Measurements from ENCODE around the gene TM9SF1. TPM values are rescaled to one million over a fixed set of nuclear protein-coding genes. Genes with fewer than 3 reads are reported as not detected.

Gene TM9SF1
- total and polyA plus RNA-seq, 7 experiments from 2014 or later, result 16.2 to 40.5 (median 19.4) TPM

DNA sequence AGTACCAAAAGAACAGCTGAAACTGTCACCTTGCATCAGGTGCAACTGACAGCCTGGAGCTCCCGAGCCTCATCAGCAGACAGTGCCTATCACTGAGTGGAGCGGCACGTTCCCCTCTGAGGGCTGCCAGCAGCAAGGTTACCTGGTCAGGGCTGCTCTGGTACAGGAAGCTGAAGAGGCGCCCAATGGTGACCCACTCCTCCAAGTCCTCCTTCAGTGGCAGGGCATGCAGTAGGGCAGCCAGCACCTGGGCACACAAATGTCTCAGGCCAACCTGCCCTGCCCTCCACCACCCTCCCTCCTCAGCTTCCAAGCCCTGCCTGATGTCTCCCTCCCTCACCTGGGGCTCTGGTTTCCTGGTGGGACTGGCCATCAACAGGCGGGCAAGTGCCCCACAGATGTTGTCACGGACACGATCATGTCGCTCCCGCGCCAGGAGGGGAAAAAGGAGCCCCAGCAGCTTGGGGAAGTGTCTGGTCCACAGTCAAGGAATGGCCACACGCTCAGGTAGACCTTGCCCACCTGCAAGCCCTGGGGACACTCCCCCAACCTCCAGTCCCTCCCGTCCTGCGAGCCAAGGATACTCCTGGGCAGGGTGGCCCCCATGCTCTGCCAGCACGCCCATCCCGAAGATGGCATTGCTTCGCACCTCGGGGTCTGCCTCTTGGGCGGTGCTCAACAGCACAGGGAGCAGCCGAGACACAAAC is 13.7 kb downstream of the TM9SF1 start:
- peaks cover 0 to 32% (median 4%) of the 10 kb centered on the region in 5 donors for H3K36me3 Mint-ChIP-seq
- ChIA-PET POLR2A (interaction anchor here (0.9 to 1.4 kb wide), 2 partner anchors 14 to 21 kb away, joined by 3 to 5 read pairs; partner anchors contain the start of genes IRF9 and TM9SF1), CTCF (no interaction called here)
- DNase-seq (no peak), ATAC-seq (no peak)
- no peak overlapping the region for H3K4me3 ChIP-seq (ENCODE audit: low read length)
- H3K9me3 ChIP-seq (ENCODE audit: control insufficient read depth in 2 of 3, low read length in 3 of 3), result no peaks in the 10 kb centered on the region
- no peaks in the 10 kb centered on the region for H3K27me3 ChIP-seq (ENCODE audit: control insufficient read depth in 2 of 2, insufficient read depth in 2 of 2, low read length in 2 of 2)
- no peak overlapping the region for H3K27ac ChIP-seq (ENCODE audit: low read depth, low read length)
- peaks cover 0 to 4% (median 0%) of the 10 kb centered on the region in 11 donors for H3K9me3 Mint-ChIP-seq
- peak overlapping the region in 4 of 9 donors; percentile 5 to 65 (median 8) for H3K27ac Mint-ChIP-seq
- no peak overlapping the region for H3K4me3 Mint-ChIP-seq
- intact Hi-C loops (cut with micrococcal nuclease), result no loop called here
- no peaks in the 10 kb centered on the region for H3K27me3 Mint-ChIP-seq
- peaks cover 0 to 99% (median 23%) of the 10 kb centered on the region in 3 experiments for H3K36me3 ChIP-seq (ENCODE audit: control insufficient read depth in 2 of 3, insufficient read depth in 3 of 3, low read length in 3 of 3)
- H3K4me1 Mint-ChIP-seq, result peaks cover 0 to 11% (median 0%) of the 10 kb centered on the region in 7 donors
- no peaks in the 10 kb centered on the region for H3K4me1 ChIP-seq (ENCODE audit: control insufficient read depth in 2 of 2, insufficient read depth in 2 of 2, low read length in 2 of 2)

DNA sequence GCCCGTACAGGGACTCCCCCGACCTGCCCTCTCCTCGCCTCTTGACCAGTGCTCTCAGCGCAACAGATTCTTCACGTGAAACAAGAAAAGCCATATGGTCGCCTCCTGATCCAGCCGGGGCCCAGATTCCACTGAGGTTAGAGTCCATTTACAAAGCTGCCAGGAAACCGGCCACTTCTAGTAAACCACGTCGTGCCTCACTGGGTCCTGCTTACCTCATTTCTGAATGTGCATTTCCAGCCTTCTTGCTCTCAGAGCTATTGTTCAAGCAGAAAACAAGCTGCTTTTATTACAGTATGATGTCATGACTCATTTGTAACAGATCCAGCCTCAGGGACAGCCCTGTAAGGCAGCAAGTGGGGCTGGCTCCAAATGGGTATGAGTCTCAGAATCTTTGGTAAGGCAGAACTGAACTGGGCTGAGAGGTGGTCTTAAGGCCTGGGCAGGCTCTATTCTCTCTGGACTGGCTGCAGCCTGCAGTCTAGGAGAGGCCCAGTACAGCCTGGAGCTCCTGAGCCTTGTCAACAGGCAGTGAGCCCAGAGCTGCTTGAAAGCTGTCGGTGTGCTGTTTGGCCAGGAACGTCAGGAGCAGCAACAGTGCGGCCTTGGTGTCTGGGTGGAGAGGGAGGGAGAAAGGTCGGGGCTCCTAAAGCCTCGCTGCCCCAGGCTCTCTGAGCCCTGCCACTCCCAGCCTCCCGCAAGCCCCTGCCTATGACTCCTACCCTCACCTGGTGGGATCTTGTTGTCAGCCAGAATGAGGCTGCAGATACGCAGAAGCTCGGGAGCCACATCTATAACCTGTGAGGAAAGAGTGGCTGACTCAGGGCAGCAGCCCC is 15.1 kb downstream of the TM9SF1 start:
- no peaks in the 10 kb centered on the region for H3K27me3 ChIP-seq (ENCODE audit: control insufficient read depth in 2 of 2, insufficient read depth in 2 of 2, low read length in 2 of 2)
- ChIA-PET CTCF (interaction anchor here (0.7 kb wide), 1 partner anchor 18 kb away, joined by 3 read pairs; no protein-coding TSS in a partner anchor), POLR2A (interaction anchor here (1.4 to 2.7 kb wide), 2 partner anchors 9 to 20 kb away, joined by 5 to 9 read pairs; partner anchors contain the start of genes IPO4 and IRF9)
- Mint-ChIP-seq H3K27ac (peak overlapping the region in 6 of 9 donors; percentile 31 to 75 (median 46)), H3K4me1 (peaks cover 0 to 11% (median 0%) of the 10 kb centered on the region in 7 donors), H3K27me3 (no peaks in the 10 kb centered on the region), H3K4me3 (no peak overlapping the region), H3K9me3 (peaks cover 0 to 4% (median 0%) of the 10 kb centered on the region in 11 donors), H3K36me3 (peaks cover 0 to 29% (median 4%) of the 10 kb centered on the region in 5 donors)
- no peak overlapping the region for H3K4me3 ChIP-seq (ENCODE audit: low read length)
- no peaks in the 10 kb centered on the region for H3K9me3 ChIP-seq (ENCODE audit: control insufficient read depth in 2 of 3, low read length in 3 of 3)
- H3K4me1 ChIP-seq (ENCODE audit: control insufficient read depth in 2 of 2, insufficient read depth in 2 of 2, low read length in 2 of 2), result no peaks in the 10 kb centered on the region
- H3K27ac ChIP-seq (ENCODE audit: low read depth, low read length), result no peak overlapping the region
- DNase-seq (no peak), ATAC-seq (no peak)
- peaks cover 0 to 88% (median 23%) of the 10 kb centered on the region in 3 experiments for H3K36me3 ChIP-seq (ENCODE audit: control insufficient read depth in 2 of 3, insufficient read depth in 3 of 3, low read length in 3 of 3)
- intact Hi-C loops (cut with micrococcal nuclease), result no loop called here

DNA sequence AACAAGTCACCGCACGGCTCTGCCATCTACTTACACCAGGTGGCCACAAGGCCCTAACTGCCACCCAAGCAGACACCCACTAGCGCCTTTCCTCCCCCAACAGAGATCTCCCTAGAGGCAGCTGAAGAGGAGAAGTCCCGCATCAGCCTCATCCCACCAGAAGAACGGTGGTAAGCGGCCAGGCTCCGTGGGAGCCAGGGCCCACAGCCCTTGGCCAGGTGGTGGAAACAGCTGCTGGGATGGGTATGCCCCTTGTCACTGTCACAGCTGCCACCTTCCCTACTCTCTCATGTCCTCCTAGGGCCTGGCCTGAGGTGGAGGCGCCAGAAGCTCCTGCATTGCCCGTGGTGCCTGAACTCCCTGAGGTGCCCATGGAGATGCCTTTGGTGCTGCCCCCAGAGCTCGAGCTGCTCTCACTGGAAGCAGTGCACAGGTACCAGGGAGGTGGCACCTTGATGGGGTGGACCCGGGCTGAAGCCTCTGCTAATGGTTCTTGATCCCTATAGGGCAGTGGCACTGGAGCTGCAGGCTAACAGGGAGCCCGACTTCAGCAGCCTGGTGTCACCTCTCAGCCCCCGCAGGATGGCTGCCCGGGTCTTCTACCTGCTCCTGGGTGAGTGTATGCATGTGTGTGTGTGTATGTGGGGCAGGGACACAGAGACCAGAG is 15.8 kb downstream of the TM9SF1 start:
- Histone ChIP-seq H3K4me1 (ENCODE audit: control insufficient read depth in 2 of 2, insufficient read depth in 2 of 2, low read length in 2 of 2) (no peaks in the 10 kb centered on the region), H3K4me3 (ENCODE audit: low read length) (no peak overlapping the region), H3K9me3 (ENCODE audit: control insufficient read depth in 2 of 3, low read length in 3 of 3) (no peaks in the 10 kb centered on the region), H3K27me3 (ENCODE audit: control insufficient read depth in 2 of 2, insufficient read depth in 2 of 2, low read length in 2 of 2) (no peaks in the 10 kb centered on the region), H3K27ac (ENCODE audit: low read depth, low read length) (no peak overlapping the region), H3K36me3 (ENCODE audit: control insufficient read depth in 2 of 3, insufficient read depth in 3 of 3, low read length in 3 of 3) (peaks cover 0 to 83% (median 20%) of the 10 kb centered on the region in 3 experiments)
- Mint-ChIP-seq H3K27ac (peak overlapping the region in 5 of 9 donors; percentile 32 to 75 (median 59)), H3K27me3 (no peaks in the 10 kb centered on the region), H3K4me1 (peaks cover 0 to 17% (median 4%) of the 10 kb centered on the region in 7 donors), H3K36me3 (peaks cover 0 to 34% (median 4%) of the 10 kb centered on the region in 5 donors), H3K4me3 (no peak overlapping the region), H3K9me3 (peaks cover 0 to 2% (median 0%) of the 10 kb centered on the region in 11 donors)
- ChIA-PET POLR2A (interaction anchor here (0.6 to 2.7 kb wide), 4 partner anchors 10 to 63 kb away, joined by 3 to 9 read pairs (median 4); partner anchors contain the start of gene IPO4), CTCF (no interaction called here)
- intact Hi-C loops (cut with micrococcal nuclease), result no loop called here
- DNase-seq, result no peak
- no peak for ATAC-seq

DNA sequence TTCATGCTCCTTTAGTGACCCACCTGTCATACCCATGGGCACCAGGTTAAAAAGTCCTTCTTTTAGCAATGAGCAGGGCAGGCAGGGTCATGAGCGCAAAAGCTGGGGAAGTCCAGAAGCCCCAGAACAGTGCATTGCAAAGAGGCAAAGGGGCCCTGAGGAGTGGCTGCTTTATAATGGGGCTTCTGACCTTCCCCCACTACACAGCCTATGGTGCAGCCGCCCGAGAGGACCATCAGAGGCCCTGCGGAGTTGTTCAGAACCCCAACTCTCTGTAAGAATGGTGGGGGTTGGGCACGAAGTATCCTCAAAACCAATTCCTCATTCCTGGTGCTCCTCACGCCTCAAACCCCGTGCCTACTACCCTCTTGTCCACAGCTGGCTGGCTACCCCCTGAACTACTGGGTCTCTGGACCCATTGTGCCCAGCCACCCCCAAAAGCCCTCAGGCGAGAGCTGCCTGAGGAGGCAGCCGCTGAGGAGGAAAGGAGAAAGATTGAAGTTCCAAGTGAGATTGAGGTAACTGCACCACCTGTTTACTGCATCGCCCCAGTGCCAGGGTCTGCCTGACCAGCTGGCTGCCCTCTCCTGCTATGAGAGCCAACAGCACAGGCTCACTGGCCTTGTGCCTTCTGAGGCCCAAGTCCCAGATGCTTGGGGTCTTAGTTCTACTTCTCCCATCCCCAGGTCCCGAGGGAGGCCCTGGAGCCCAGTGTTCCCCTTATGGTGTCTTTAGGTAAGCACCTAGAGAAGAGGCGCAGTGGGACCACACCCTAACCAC is 16.7 kb downstream of the TM9SF1 start:
- Histone ChIP-seq H3K36me3 (ENCODE audit: control insufficient read depth in 2 of 3, insufficient read depth in 3 of 3, low read length in 3 of 3) (peaks cover 0 to 77% (median 20%) of the 10 kb centered on the region in 3 experiments), H3K4me1 (ENCODE audit: control insufficient read depth in 2 of 2, insufficient read depth in 2 of 2, low read length in 2 of 2) (no peaks in the 10 kb centered on the region), H3K4me3 (ENCODE audit: low read length) (no peak overlapping the region), H3K27me3 (ENCODE audit: control insufficient read depth in 2 of 2, insufficient read depth in 2 of 2, low read length in 2 of 2) (no peaks in the 10 kb centered on the region), H3K27ac (ENCODE audit: low read depth, low read length) (no peak overlapping the region), H3K9me3 (ENCODE audit: control insufficient read depth in 2 of 3, low read length in 3 of 3) (no peaks in the 10 kb centered on the region)
- ChIA-PET POLR2A (interaction anchor here (0.6 to 2.7 kb wide), 4 partner anchors 10 to 63 kb away, joined by 3 to 9 read pairs (median 4); partner anchors contain the start of gene IPO4), CTCF (no interaction called here)
- DNase-seq (no peak), ATAC-seq (no peak)
- Mint-ChIP-seq H3K27ac (peak overlapping the region in 2 of 9 donors; percentile 32 to 75), H3K4me1 (peaks cover 0 to 18% (median 5%) of the 10 kb centered on the region in 7 donors), H3K27me3 (no peaks in the 10 kb centered on the region), H3K36me3 (peaks cover 0 to 35% (median 4%) of the 10 kb centered on the region in 5 donors), H3K4me3 (no peak overlapping the region), H3K9me3 (peaks cover 0 to 2% (median 0%) of the 10 kb centered on the region in 11 donors)
- intact Hi-C loops (cut with micrococcal nuclease), result no loop called here

DNA sequence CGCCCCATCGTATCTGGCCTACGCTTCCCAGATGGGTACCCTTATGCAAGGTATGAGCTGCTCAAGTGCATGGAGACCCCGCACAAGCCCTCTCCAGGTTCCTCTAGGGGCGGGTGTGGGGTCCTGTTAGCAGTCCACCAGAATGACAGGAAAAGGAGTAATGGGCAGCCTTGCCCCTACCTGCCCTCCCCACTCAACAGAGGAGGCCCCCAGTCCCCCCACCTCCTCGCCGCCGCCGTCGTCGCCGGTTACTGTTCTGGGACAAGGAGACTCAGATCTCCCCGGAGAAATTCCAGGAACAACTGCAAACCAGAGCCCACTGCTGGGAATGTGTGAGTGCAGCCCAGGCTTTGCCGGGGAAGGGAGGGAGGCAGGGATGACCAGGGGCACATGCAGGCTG is 17.4 kb downstream of the TM9SF1 start:
- Mint-ChIP-seq H3K4me1 (peaks cover 0 to 20% (median 12%) of the 10 kb centered on the region in 7 donors), H3K9me3 (peaks cover 0 to 2% (median 0%) of the 10 kb centered on the region in 11 donors), H3K27ac (peak overlapping the region in 1 of 9 donors; percentile 24), H3K36me3 (peaks cover 0 to 38% (median 4%) of the 10 kb centered on the region in 5 donors), H3K27me3 (no peaks in the 10 kb centered on the region), H3K4me3 (no peak overlapping the region)
- H3K36me3 ChIP-seq (ENCODE audit: control insufficient read depth in 2 of 3, insufficient read depth in 3 of 3, low read length in 3 of 3), result peaks cover 0 to 70% (median 15%) of the 10 kb centered on the region in 3 experiments
- ATAC-seq (no peak), DNase-seq (no peak)
- ChIA-PET CTCF (no interaction called here), POLR2A (interaction anchor here (2.7 kb wide), 1 partner anchor 11 kb away, joined by 9 read pairs; the partner anchor contains the start of gene IPO4)
- H3K27ac ChIP-seq (ENCODE audit: low read depth, low read length), result no peak overlapping the region
- no peaks in the 10 kb centered on the region for H3K4me1 ChIP-seq (ENCODE audit: control insufficient read depth in 2 of 2, insufficient read depth in 2 of 2, low read length in 2 of 2)
- H3K27me3 ChIP-seq (ENCODE audit: control insufficient read depth in 2 of 2, insufficient read depth in 2 of 2, low read length in 2 of 2), result no peaks in the 10 kb centered on the region
- no peak overlapping the region for H3K4me3 ChIP-seq (ENCODE audit: low read length)
- H3K9me3 ChIP-seq (ENCODE audit: control insufficient read depth in 2 of 3, low read length in 3 of 3), result no peaks in the 10 kb centered on the region
- intact Hi-C loops (cut with micrococcal nuclease), result no loop called here

Measured in naive thymus-derived CD4-positive, alpha-beta T cell (primary cell).